Activated CD4-positive, CD25-positive, alpha-beta regulatory T cell (primary cell): ENCODE measurements around the gene ZC3H12C.
"Not testable (repeated sequence)": the region's sequence is repeated elsewhere in the genome, so short reads cannot be mapped to it uniquely, and the experiment has no call there.

Experiments
- DNase-seq, 4 experiments: peaks; one replicate each; lab custom pipeline; 2025; lab: John Stamatoyannopoulos, UW

ZC3H12C gene

GRCh38 chr11:110185121-110185591 lies 92.0 kb downstream of the ZC3H12C start:
- no peak for DNase-seq

GRCh38 chr11:110185599-110185998 lies 92.4 kb downstream of the ZC3H12C start:
- no peak for DNase-seq

GRCh38 chr11:110186456-110186855 lies 93.3 kb downstream of the ZC3H12C start:
- DNase-seq = no peak

GRCh38 chr11:110186867-110187266 lies 93.7 kb downstream of the ZC3H12C start:
- no peak for DNase-seq

- DNase-seq = no peak
Observed at GRCh38 chr11:110187731-110188130, 94.5 kb downstream of the ZC3H12C start.

- no peak for DNase-seq
Observed at GRCh38 chr11:110190885-110191284, 97.7 kb downstream of the ZC3H12C start.

- not testable (repeated sequence) for DNase-seq
Observed at GRCh38 chr11:110192604-110193282, 99.6 kb downstream of the ZC3H12C start.

- not testable (repeated sequence) for DNase-seq
Observed at GRCh38 chr11:110194211-110194766, 101.1 kb downstream of the ZC3H12C start.

GRCh38 chr11:110196241-110196754 lies 103.1 kb downstream of the ZC3H12C start:
- DNase-seq = no peak

- DNase-seq = no peak
Observed at GRCh38 chr11:110196884-110197420, 103.8 kb downstream of the ZC3H12C start.

GRCh38 chr11:110198031-110198729 lies 105.0 kb downstream of the ZC3H12C start:
- no peak for DNase-seq

- DNase-seq = no peak
Observed at GRCh38 chr11:110199184-110199981, 106.2 kb downstream of the ZC3H12C start.

GRCh38 chr11:110200241-110200640 lies 107.0 kb downstream of the ZC3H12C start:
- DNase-seq = no peak

GRCh38 chr11:110200836-110201235 lies 107.6 kb downstream of the ZC3H12C start:
- DNase-seq = no peak

- no peak for DNase-seq
Observed at GRCh38 chr11:110207123-110207522, 113.9 kb downstream of the ZC3H12C start.

GRCh38 chr11:110208678-110209312 lies 115.6 kb downstream of the ZC3H12C start:
- not testable (repeated sequence) for DNase-seq

- DNase-seq = not testable (repeated sequence)
Observed at GRCh38 chr11:110209313-110209694, 116.1 kb downstream of the ZC3H12C start.

- DNase-seq = no peak
Observed at GRCh38 chr11:110217223-110217877, 124.2 kb downstream of the ZC3H12C start.

GRCh38 chr11:110217936-110218335 lies 124.7 kb downstream of the ZC3H12C start:
- no peak for DNase-seq

GRCh38 chr11:110219006-110219785 lies 126.0 kb downstream of the ZC3H12C start:
- no peak for DNase-seq
